Umbilical cord (tissue), 2 donors: Measurements from ENCODE around the gene EYA2. TPM values are rescaled to one million over a fixed set of nuclear protein-coding genes. Genes with fewer than 3 reads are reported as not detected.

Experiments
- DNase-seq: peaks from one replicate; pipeline ENCODE4 v3.0.0-alpha.2; 2015; ENCODE audit warnings: low spot score
- total RNA-seq: library from RNA; depleted of rRNA; stranded (reverse); fragments of >200 nt; gene quantifications from one replicate; pipeline ENCODE4 v1.2.3, GENCODE V29; 2014; ENCODE audit warnings: low replicate concordance; ENCODE audit not compliant: insufficient read depth

Gene EYA2
- total RNA-seq, 1 donor from 2014 or later = 2.2 TPM

DNA sequence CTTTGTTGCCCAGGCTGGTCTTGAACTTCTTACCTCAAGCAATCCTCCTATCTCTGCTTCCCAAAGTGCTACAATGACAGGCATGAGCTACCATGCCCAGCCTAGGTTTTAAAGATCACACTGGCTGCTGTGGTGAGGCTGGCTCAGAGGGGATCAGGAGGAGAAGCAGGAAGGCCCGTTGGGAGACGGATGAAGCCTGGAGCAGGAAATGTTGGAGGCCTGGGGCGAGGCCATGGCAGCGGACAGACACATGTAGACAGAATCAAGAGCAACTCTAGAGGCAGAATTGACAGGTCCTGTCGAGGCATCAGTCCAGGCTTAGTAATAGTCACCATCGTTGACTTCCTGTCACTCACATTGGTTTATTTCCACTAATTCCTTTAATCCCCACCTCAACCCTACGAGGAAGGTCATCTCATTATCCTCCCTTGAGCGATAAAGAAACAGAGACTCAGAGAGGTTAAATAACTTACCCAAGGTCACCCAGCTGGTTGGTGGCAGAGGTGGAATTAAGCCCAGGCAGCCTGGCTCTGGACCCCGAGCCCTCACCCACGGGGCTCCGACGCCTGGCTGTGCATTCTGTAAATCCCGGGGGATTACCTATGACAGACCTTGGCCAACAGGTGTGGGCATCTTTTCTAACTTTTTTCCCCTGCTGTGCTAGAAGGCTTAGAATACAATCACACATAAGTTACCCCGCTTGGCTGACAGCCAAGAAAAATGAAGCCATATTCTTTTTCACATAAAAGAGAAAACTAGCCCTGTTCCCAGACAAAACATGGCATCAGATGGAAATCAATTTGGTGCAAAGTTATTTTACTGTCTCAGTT, 113.4 kb downstream of the EYA2 start:
- no peak for DNase-seq

DNA sequence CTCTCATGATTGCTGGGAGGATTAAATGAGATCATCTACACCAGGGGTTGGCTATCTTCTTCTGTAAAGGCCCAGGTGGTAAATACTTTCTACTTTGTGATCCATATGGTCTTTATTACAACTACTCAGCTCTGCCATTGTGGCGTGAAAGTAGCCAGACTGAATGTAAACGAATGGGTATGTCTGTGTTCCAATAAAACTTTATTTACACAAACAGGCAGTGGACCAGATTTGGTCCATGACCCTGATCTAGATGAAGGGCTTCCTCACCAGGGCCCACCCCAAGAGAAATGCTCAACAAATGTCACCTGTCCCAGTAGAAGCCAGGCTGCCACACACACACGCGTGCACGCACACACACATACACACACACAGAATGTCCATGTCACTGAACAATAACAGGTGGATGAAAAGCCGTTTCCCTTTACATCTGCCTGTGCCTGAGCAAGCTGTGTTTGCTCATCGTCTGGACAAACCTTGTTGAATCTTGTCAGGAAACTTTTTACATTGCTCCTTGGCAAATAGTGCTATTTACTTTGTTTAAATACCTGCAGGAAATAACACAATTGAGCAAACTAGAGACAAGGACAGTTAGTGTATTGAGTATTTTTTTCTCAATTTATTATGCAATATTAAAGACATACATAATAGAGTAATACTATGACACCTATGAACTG, 114.3 kb downstream of the EYA2 start:
- DNase-seq = no peak

DNA sequence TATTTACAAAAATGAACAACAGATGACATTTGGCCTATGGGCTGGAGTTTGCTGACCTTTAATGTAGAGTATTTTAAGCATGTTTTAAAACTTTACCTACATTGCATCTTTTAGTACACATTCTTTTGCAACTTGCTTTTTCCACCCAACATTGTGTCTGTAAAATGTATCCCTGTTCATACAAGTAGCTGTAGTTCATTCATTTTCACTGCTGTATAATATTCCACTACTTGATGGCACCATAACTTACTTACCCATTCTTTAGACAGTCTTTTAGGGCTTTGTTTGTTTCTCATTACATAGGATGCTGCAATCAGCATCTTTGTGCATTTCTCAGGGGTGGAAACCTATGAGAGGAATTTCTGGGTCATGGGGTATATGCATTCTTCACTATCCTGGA, 115.1 kb downstream of the EYA2 start:
- no peak for DNase-seq

DNA sequence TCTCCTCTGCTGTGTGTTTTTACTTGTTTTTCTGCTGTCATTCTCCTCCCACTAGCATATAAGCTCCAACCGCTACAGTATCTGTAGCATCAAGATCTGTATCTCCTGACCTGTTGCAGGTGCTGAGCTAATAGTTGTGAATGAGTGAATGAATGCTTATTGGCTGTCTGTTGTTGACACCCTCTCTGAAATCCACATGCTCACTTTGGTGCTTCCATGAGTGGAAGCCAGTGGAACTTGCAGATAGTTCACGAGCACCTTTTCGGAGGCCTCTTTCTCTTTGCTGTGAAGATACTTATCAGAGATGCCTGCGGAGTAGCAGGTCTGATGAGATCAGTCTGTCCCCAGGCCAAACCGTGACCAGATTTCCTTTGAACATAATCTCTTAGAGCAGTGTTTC, 117.3 kb downstream of the EYA2 start:
- DNase-seq = peak; percentile 47

DNA sequence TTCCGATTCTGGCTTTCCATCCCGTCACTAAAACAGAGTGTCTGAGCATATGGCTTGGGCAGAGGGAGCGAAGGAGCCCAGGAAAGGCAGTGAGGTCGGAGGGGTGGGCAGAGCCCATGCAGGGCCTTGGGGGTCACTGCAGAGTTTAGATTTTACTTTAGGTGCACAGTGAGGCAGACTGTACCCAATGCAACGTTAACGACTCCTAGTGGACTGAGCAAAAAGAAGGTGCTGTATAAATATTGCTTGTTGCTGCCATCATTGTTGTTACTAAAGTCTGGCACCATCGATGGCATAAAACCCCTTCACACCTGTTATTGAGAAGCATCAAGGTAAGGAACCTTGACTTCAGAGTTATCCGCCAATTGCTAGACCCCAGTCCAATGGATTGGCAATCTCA, 119.0 kb downstream of the EYA2 start:
- DNase-seq = no peak

DNA sequence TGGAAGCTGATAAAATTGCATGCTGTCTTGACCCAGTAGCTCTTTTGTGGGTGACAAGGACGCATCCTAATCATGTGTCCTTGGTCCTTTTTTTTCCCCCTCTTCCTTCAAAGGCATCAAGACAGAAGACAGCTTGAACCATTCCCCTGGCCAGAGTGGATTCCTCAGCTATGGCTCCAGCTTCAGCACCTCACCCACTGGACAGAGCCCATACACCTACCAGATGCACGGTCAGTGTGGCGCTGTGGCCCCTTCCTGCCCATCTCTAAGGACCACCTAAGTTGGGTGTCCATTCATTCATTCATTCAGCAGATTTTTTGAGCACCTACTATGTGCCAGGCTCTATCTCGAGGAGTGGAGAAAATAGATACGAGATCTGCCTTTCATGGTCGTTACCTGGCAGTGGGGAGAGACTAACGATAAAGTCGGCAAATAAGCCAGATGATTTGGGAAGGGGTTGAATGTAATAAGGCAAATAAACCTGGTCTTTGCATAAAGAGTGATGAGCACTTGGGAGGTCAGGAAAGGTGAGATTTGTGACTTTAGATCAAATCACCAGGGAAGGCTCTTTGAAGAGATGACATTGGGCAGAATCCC, 121.5 kb downstream of the EYA2 start:
- DNase-seq = no peak

DNA sequence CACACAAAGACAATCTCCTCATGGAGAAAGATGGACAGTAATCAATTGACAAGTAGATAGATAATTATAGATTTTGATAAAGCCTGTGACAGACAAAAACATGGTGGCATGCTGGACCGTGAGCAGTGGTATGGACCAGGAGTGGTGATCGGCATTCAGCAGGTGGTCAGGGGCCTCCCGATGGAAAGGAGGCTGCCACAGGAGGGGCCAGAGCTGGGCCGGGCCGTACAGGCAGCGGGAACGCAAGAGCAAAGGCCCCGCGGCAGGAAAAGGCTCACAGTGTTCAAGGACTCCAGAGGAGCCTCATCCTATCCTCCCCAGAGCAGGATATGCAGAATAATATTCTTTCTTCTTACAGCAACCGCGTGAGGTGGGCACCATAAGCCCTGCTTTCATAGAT, 123.7 kb downstream of the EYA2 start:
- DNase-seq = no peak

DNA sequence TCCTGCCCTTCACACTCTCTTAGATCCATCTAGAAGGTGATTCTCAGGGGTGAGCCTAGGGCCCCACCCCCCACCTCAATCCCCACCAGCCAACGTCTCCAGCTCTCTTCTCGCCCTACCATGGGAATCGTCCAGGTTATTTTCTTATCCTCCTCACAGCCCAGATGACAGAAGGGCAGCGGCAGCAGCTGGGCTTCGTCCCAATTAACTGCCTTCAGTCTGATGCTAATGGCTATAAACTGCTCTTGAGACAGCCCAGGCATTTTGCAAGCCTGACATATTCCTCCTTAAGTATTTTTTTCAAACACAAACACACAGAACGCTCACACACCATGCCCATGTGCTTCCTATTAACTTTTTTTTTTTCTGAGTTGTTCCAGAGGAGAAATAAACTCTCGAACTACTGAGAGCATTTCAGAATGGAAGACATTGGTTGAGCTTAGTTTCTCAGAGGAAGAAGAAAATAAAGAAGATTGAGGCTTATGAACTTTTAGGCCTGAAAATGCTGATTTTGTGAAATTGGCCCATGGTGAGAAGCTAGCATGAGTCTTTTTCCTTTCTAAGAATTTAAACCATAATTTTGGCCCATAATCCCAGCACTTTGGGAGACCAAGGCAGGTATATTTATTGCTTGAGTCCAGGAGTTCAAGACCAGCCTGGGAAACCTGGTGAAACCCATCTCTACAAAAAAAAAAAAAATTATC, 124.6 kb downstream of the EYA2 start:
- peak; percentile 95 for DNase-seq

DNA sequence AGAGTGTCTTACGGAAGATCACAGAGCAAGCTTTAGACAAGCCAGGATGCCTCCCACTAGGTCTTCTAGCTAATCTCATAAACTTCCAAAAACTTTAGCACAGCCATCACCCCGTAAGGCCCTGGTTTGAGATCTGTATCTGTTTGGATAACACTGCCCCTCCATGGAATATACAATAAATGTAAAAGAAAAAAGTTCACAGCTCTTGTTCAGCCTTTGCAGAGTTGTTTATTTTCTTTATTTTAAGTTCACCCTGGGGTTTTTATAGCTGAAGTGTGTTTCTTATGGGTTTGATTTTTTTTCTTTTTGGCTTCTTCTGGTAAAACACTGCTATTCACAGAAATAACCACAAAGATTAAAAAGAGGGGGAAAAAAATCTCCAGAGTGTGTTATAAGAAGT, 125.6 kb downstream of the EYA2 start:
- no peak for DNase-seq

DNA sequence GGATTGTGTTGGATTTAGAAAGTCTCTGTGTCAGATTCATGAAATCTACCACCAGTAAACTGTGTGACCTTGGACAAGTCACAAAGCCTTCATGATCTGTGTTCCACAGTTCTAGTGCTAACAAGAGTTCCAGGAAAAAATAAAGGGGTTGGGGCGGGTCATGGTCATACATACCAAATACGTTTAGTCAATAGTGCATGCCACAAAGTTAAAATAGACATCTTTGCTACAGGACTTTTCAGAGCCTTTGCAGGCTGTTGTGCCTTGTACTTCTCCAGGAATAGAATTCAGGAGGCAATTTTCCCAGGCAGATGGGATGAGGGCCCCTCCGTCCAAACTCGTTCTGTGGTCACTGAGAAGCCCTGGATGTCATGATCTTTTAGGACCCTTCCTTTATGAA, 127.2 kb downstream of the EYA2 start:
- no peak for DNase-seq

DNA sequence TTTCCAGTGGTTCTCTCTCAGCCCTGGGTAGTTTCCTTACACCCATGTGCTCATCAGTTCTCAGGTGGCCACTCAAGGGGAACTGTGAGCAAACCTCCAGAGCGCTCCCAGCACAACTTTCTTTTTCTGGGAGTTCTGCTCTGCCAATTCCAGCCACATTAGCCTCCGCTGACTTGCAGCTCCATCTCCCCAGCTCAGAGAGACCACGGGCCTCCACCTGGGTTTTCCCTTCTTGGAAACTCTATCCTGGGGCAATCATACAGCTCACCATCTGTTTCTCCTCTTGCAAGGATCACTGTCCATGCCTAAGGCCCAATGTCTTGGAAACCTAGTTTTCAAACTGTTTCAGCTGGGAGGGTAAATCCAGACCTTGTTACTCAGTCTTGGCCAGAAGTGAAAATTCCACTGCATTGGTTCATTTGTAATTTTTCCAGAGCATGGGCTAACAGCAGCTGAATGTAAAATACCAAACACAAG, 129.9 kb downstream of the EYA2 start:
- peak; percentile 77 for DNase-seq

DNA sequence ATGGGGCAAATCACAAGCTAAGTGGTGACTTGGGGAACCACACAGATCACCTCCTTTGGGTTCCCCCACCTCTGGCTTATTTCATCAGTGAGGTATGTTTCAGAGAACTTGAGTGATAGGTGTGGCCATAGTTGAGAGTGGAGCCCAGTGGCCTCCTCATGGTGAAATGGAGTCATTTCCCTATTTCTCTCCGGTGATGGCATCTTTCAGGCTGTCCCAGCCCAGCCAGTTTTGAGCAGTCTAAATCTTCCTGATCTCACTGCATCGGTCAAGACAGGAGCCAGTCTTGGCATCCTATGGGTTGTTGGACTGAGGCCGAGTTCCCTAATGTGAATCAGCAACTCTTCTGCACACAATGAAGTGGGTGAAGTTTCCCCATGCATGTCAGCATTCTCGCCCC, 132.4 kb downstream of the EYA2 start:
- no peak for DNase-seq

DNA sequence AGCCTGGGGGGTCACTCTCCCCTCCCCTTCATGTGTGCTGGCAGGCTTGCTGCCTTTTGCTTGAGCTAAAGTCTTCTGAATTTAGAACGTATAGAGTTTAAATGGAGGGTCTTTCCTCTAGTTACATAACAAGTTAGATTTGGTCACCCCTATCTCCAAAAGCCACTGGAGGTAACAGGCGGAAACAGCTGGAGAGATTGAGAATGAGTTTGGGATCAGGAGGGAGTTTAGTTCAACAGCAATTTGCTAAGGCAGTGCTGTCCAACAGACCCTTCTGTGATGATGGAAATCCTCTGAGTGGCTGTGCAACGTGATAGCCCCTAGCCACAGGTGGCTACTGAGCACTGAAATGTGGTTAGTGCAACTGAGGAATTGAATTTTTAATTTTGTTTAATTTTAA, 132.8 kb downstream of the EYA2 start:
- DNase-seq = no peak

DNA sequence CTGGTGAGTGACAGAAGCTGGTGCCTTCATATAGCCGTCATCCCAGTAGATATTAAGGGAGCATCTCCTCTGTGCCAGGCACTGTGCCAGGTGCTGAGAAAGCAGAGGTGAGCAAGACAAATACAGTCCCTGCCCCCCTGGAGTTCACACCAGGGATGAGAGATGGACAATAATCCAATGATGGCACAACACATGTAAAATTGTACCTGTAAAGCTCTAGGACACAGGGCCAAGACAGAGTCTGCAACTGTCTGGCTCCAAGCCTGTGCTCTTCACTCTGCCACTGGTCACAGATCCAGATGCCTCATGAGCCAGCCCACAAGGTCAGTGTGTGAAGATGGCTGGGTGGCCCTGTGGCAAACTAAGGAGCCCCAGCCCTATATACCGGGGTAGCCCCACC, 133.8 kb downstream of the EYA2 start:
- no peak for DNase-seq

DNA sequence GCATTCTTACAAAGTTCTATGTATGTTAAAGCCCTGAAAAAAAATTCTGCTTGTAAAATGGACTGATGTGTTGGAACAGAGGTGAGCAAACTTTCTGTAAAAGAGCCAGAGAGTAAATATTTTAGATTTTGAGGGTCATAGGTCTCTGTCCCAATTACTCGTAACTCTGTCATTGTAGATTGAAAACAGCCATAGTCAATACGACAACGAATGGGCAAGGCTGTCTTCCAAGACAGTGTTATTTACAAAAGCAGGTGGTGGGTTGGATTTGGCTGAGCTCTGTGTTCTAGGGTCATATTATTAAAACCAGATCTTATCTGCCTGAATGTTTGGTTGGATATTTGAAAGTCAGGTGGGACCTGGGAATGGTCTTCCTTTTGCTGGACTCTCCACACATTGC, 135.2 kb downstream of the EYA2 start:
- no peak for DNase-seq

DNA sequence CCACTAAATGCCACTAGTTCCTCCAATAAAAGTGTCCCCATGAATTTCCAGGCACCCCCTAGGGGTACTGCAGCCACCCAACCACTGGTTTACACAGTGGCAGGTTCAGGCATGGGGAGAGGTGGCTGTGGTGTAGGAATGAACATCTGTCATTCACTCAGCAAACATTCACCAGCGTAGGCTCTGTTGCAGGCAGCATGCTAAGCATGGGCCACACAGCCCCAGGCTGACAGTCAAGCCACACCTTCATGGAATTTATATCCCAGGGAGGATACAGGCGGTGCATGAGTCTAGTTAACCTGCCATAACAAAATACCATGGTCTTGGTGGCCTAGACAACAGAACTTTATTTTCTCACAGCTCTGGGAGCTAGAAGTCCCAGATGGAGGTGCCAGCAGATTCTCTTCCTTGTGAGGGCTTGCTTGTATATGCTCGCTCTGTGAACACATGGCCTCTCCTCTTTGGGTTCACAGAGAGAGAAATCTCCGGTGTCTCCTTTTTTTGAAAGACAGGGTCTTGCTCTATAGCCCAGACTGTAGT, 135.7 kb downstream of the EYA2 start:
- no peak for DNase-seq

DNA sequence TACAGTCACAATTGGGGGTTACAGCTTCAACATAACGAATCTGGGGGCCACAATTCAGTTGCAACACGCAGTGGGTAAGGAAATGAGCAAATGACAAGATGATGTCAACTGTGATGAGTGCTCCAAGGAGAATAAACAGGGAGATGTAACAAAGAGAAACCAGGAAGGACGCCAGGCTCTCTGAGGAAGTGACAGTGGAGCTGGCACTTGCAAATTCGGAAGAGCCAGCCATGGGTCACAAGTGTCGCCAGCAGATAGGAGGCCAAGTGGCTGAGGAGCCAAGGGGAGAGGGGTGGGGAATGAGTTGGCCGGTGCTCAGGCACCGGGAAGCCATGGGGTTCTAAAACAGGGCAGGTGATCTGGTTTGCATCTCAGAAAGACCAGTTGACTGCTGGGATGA, 136.4 kb downstream of the EYA2 start:
- DNase-seq = no peak

DNA sequence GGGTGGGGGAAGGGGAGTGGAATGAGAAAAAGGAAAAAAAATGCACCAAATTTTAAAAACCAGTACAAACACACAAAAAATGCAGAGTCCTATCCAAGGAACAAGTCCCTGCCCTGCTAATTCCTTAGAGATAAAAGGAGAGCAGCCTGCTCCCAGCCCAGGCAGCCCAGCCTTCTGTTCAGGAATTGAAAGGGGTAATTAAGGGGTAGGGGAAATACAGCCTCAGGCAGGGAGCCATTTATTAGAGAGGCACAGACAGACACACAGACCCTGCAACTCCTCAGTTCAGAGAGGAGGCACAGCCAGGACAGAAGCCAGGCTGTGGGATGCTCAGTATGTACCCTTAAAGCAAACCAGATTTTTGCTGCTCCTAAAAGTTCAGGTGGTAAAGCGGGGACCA, 137.2 kb downstream of the EYA2 start:
- DNase-seq = no peak

DNA sequence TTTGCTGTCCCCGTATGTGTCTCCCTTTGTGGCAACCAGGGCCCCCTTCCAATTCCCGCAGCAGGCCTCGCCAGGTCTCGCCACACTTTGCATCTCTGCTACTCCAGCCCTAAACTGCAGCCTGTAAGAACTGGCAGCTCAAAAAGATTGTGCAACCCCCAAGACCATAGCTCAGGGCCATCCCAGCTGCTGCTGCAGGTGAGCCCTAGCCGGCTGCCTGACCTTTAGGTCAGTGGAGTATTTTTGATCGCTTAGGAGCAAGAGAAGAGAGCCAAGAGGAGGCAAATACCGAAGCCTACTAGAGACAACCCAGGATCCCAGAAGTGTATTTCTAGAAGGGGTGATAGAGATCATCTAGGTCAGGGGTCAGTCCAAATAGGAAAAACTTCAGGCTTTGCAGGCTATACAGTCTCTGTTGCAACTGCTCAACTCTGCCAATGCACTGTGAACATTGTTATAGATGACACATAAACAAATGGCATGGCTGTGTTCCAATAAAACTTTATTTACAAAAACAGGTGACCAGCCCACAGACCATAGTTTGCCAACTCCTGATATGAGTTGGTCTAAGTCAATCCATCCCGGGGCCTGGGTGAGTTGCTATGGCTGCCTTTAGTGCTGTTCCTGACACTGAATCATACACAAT, 138.4 kb downstream of the EYA2 start:
- no peak for DNase-seq

DNA sequence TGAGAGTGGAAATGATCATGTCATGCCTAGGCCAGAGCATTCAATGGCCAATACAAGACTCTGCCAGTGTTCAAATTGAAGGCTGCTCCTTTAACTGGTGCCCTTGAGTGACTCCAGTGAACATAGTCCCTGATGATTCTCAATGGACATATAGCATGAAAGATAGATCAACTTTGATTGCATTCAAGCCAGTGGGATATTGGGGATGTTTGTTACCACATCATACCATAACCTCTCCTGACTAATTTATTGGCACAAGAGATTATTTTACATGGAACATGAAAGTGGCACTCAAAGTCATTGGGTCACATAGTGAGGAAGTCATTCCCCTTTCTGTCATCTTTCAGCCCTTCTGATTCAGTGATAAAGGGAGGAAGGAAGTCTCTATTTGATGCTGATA, 139.0 kb downstream of the EYA2 start:
- DNase-seq = no peak

DNA sequence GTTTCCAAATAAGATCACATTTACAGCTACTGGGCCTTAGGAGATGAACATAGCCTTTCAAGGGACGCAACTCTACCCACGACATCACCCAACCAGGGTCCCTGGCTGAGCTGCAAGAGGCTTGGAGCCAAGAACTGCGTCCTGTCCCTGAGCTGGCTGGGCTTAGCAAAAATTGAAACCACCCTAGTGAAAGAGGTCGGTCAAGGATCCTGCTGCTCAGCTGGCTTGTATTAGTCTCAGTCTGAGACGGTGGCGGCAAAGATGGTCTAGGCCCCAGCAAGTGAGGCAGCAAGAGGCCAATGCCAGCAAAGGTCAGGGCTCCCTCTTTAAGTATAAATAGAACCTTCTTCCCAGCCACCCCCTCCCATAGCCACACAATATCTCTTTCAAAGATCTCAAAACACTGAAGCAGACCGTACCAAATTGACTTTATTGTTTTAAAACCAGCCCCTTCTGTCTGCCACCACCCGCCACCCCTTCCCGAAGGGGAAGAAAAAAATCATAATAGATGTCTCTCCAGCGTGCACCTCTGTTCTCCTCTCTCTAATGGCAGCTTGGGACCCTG, 140.5 kb downstream of the EYA2 start:
- no peak for DNase-seq
